HG02840 (cell line): ENCODE results near the gene FGD2.

Experiments used
- ATAC-seq: cut with Tn5 transposase; IDR thresholded peaks from one replicate; pipeline ENCODE4 v1.9.1; 2021; ENCODE audit warnings: mild to moderate bottlenecking, moderate library complexity, moderate number of reproducible peaks; ENCODE audit not compliant: unreplicated experiment, low FRiP score

Gene FGD2

DNA sequence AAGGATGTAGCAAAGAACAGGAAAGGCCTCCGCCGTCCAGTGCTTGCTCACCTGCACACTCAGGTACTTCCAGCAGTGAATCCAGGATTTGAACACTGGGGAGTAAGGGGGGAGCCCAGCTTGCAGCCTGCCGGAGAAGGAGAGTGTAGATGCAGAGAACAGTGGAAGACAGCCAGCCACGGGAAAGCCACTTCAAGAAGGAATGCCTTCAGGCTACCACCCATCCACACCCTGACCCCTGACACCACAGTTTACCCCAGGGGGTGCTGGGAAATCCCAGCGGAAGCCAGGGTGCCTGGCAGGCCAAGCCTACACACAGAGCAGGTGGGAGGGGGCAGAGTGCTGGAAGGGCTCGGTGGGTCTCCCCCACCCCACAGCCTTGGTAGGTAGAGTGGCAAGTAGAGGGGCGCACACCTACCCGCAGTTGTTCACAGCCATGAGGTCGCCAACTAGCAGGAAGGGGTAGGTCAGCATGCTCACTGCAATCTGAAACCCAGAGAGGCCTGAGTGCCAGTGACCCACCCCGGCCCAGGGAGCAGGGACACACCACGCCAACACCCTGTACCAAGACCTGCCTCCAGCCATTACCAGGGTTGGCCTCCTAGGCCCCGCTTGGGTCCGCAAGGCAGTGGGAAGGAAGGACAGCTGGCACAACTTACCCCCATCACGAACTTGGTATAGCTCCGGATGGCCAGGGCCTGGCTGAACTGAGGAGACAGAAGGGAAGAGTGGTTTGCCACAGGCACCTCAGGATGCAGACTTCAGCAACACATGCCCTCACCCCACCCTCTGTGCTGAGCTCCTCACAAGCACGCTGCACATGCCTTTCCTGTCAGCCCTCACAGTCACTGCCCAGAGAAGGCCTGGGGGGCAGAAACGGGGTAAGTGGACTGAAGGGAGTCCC lies 35.2 kb upstream of the FGD2 start:
- no peak for ATAC-seq

DNA sequence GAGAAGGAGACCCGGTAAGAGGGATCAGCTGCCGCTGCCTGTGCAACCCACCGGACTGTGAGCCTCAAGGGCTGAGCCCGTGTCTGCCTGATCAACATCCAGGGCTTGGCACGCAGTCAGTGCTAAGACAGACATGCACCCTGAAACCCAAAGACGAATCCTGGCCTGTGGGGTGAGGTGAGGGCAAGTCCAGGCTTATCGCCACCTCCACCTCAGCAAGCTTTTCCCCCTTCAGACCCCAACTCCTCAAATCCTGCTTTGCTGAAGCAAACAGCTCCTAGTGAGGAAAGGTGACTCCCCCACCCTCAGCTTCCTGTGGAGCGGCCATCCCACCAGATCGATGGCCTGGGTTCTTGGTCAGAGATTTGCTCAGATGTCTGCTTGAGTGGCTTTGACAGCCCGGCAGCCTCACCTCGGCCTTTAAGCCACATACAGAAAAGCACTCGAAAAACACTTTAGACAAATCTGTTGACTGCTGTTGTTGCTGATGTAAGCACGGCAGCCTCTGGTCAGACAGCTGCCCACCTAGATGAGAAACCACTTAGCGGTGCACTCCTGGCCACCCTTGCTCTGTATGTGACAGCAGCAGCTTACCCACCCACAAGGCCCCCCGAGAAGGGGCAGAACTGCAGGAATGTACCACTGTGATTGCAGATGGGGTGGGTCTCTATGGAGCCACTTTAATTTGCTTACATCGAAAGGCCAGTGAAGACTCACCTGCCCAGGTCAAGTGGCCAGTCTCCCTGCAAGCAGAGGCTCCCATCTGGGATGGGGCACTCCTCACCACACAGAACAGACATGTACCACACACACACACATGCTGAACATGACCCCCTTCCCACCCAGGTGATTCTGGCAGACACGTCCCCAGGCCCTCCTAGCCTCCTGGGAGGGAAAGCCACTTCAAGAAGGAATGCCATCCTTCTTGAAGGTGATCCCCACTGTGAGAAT lies 34.3 kb upstream of the FGD2 start:
- no peak for ATAC-seq

DNA sequence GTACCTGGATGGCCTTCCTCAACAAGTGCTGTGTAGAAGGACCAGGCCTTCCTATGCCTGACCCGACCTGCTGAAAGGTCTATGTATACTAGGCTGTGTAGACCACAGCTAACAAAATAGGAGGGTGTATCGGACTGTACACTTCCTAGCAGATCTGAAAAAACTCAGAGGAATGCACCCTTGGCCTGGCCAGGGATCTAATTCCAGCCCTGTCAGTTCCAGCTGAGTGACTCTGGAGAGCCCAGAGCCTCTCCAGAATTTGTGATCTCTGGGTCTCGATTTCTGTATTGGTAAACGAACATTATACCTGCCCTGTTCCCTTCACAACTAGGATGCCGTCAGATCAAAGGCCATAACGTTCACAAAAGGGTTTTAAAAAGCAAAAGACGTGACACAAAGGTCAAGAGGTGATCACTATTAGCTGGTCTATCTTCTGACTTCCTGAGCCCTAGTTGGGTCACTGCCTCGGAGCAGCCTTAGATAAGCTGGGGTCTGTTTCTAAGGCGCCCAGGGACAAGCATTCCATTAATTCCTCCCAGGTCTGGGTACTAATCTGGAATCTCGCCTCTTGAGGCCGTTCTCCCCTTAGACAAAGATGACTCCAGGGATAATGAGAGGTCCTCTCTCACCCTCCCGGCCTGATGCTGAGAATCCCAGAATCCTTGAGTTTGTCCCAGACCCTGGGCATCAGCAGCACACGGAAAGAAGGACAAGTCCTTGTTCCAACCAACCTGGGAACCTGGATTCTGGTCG lies 33.4 kb upstream of the FGD2 start:
- ATAC-seq = no peak

DNA sequence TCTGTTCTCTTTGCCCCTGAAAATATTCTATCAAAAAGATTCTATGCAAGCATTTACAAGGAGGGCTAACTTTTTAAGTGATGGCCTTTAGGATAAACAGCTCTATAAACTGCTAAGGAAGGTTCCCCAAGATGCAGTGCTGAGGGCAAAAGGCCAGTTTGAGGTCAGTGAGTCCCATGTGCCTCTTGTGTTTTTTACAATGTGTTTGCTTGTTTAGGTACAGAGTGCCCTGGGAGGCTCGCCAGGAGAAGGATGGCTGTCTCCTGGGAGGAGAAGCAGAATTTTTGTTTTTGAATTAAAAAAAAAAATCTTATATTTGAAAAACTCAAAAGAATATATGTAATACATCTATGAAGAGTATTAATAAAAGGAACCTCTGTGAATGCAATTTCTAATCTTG lies 32.3 kb upstream of the FGD2 start:
- no peak for ATAC-seq

DNA sequence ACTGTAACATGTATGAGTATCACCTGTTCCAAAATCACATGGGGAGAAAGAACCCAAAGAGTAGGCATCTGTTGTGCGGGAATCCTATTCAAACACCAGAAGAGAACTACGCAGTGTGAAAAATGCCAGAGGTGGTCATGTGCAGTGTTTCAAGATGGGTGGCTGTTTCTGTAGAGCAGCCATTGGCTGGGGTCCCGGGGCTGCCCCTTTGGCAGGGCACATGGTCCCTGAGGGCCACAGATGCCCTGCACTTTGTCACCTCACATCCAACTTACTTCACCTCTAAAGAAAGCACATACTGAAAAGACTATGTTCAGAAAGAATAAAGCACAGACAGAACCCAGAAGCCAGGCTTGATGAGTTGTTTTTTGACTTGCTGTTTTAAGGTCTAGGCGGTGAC lies 31.8 kb upstream of the FGD2 start:
- ATAC-seq = no peak

DNA sequence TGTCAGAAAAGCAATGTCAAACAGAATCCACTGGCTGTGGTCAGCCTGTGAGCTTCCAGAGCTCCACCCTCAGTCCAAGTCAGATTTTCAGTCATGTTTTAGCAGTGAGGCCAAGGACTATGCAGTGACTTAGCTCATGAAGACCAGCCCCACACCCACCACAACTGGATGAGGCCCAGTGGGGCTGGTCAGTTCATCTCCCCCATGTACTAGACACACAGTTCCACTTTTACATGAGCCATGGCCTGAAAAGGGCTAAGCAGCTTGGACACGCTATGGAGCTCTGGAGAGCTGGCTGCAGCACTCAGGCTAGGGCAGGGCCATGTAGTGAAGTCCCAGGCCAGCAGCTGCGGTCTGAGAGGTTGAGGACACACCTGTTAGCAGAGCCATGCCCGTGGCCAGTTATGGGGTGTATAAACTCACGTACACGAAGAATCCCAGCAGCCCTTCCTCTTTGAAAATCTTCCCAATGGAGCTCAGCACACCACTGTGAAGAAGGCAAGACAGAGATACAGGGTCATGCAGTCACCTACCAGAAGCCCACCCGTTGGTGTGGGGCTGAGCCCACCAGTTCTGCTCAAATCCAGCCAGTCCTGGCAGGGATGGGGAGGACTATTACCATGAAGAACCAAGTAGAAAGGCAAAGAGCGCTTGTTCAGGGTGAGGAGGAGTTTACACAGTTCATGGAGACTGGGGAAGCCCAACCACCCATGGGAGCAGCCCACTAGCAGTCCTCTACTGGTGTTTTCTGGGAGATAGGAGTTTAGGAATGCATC lies 30.0 kb upstream of the FGD2 start:
- ATAC-seq = no peak

DNA sequence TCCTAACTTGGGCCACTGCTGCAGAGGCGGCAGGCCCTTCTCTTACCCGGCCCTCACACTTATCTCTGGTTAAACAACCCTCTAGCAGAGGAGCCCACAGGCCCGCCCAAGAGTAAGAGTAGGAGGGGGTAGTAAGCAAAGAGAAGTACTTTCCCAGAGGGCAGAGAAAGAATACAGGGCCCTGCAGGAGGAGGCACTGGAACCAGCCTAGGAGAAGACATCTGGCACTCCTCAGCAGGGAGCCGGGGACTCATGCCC lies 29.5 kb upstream of the FGD2 start:
- no peak for ATAC-seq

DNA sequence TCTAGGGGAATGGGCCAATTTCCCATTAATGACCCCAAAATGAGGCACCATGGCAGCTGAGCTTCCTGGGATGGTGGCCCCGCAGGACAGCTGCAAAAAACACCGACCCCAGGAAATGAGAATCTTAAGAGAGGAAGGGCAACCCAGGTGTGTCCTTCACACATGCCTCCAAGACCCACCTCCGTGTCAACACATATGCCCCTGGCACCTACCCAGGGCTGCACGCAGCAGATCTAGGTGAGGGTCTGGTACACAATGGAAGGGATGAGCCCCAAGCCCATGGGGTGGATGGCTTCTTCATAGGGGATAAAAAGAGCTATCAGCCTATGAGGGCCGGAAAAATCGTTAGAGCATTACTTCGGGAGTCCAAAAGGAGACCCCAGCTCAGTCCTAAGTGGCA lies 28.9 kb upstream of the FGD2 start:
- ATAC-seq = no peak

DNA sequence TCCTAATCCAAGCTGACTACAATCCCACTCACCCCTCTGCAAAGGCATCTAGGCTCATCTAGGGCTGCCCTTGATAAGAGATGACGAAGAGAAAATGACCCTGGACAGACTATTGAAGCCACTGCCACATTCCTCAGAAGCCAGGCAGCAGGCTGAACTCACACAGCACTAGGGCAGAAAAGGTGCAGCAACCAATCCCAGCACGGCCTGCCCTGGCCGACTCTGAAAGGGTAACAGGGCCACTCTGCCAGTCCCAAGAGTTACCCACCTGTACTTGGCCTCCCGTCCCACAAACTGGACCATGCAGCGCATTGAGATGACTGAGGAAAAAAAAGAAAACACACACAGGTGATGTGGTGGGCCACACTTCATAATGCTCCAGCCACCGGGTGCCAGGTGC lies 28.5 kb upstream of the FGD2 start:
- ATAC-seq = no peak

DNA sequence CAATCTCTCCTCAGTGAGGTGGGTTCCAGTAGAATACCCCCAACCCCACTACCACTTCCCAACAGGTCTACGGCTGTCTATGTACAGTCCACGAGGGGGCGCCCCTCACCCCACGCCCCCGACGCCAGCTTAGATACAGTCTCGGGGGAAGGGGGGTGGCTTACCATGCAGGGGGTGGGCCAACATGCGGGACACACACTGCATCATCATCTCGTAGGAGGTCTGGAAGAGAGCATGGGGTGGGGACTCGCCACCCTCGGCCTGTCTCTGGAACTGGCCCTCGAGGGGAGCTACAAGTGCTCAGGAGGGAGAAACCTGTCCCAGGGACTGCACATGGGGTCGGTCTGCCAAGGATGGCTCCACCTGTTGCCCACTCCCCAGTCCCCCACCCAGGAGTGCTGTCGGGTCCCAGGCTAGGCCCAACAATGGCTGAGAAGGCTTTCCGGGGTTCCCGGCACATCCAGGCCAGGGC lies 27.9 kb upstream of the FGD2 start:
- ATAC-seq = no peak

DNA sequence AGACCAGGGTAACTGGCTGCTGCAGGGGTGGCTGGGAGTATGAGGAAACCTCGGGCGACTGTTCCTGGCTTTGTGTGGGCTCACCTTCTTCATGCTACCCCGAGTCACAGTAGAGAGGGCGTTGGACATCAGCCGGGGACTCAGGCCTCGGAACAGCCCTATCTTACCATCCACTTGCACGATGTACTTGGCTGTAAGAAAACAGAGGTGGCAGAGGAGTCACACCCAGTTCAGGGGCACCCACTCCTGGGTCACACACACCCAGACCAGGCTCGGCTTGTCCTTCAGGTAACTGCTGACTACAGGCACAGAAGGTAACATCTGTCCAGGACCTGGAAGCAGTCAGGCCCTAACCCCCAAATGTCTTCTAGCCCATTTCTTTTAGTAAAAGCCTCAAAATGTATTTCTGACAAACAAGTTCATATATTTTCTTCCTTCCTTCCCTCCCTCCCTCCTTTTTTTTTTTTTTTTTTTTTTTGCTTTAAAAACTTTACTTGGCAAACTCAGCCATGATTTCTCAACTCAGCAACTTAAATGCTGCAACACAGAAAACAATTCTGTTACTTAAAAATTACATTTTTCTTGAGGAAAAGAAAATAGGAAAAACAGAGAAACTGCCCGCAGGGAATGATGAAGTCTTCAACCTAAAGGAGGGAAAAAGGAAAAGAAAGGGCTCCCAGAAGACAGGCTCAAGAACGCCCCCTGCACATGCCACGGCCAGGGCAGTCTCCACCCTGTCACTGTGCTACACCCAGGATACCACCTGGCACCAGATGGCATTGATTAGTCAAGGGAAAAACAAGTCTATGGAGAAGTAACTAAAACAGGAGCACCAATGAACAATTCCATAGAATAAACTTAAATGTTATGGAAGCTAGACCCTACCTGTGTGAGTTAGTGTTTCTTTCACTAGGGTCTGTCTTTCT lies 26.8 kb upstream of the FGD2 start:
- no peak for ATAC-seq

DNA sequence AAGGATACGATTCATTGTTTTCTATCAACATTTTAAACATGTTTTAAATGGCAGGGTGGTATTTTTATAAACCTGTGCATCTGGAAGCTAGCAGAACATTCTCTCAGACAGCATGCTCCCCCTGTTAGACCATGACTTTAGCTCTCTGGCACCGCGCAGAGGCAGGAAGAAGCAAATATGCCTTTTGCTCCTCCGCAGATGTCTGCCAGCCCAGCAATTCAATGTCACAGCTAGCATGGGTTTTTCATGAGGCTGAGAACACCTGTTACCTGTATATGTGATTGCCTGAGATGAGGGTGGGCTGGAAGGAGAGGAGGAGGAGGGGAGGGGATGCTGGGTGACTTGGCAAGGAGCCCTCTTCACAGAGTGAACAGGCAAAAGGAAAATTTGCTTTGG lies 26.1 kb upstream of the FGD2 start:
- no peak for ATAC-seq

DNA sequence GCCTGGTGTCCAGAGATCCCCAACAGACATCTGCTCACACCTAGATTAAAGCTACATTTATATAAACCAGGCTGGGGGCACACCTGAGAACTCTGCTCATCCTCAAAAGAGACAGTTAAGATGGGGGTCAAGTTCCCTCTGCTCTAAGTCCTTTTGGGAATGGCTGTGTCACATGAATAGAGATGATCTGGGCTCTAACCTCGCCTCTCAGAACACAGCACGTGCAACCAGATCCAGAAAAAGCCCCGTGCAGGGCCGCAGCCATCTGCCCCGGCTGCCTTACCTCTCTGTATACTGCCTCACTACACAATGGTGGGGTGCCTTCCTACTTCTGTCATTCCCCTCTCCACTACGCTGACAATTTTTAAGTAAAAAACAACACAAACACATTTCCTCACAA lies 25.3 kb upstream of the FGD2 start:
- no peak for ATAC-seq

DNA sequence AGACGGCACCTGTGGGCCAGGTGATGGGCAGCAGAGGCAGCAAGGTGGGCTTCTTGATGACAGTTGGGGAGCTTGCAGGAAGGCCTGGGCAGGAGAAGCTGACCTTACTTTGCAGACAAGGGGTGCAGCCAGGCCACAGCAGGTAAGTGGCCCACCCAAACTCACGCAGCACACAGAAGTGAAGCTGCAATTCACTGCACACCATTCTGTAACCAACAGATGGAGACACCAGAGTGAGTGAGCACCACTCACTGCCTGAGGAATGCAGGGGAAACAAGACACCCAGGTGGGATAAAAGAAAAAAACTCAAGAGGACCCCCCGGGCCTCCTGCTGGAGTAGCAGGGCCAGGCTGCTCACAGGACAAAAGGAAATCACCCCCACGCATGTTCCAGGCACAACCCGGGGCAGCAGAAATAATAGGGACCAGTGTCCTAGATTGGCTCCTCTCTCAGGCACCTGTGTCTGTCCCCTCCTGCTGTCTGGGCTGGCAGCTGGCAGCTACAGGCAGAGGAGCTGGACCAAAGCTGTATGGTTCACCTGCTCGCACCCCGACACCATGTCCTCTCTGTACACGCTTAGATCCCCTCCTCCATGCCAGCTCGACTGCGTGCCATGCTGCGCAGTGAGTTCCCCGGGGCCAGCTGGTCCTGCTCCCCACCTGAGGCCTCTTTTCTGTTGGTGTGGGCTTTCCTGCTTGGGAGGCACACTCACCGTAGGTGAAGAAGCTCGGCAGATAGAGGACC lies 24.4 kb upstream of the FGD2 start:
- ATAC-seq = no peak

DNA sequence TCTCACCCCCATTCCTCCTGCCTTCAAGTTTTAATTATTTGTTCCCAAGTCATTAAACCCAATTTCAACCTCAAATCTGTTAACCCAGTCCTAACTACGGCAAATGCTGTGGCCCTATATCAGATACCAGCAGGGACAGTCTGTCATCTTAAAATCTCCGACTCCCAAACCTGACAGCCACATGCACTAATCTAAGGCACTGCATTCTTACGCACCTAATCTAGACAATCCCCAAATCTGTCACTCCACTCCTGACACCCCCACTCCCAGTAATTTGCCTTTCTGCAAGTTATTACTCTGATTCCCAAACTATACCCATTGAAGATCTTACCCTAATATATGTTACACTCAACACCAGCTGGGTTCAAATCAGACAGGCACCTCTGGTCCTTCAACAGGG lies 21.9 kb upstream of the FGD2 start:
- ATAC-seq = no peak

DNA sequence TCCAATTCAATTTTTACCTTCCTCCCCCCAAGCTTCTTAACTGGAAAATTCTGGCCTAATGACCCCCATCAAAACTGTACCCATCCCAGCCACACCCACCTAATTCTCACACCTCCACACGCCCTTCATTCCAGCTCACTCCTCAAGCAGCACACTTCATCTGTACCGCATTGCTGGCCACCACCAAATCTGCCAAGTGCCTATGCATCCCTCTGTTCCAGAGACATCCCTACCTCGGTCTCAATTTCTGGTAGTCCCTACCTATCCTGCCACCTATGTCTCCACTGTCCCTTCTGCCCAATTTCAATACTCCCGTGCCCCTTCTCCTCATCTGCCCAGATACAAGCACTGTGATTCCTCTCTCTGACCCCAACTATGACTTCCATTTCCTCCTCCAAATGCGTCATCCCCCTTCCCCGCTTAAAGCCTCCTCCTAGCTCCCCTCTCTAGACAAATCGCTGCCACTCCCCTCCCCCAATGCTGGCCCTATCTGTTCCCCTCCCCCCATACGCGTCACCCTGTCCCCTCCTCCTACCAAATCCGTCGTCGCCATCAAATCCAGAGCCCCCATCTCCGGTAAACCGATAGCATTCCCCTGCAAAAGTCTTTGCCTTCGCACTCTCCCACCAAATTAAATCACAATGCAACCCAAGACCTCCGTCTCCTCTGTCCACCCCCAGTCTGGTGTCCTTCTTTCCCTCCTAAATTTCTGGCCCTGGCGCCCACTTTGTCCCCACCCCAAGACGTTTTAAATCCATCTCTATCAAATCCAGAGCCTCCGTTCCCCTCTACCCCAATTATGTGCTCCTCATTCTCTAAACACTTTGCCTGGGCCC lies 20.7 kb upstream of the FGD2 start:
- no peak for ATAC-seq

DNA sequence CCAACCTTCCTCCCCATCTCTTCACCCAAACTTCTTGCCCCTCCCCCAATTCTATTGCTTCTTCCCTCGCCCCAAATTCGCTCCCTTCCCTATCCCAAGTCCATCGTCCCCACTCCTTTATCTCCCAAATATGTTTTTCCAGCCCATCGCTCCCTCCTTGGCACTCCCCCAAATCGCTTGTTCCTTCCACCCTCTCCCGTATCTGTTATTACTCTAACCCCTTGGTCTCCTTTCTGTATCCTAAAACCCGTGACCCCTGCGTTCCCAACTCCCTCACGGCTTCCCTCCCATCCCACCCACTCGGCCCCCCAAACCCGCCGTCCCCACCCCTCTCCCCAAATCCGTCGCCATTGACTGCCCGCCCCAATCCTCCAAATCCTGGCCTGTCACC lies 20.0 kb upstream of the FGD2 start:
- no peak for ATAC-seq
